ENCODE data around the gene FAM53B. TPM values are rescaled to one million over a fixed set of nuclear protein-coding genes. Genes with fewer than 3 reads are reported as not detected.
A peak's percentile ranks its signal among the peaks of the same experiment; 100 is the strongest.

FAM53B gene
- polyA plus RNA-seq, 6 donors from 2014 or later: 19.6 to 141 (median 31.5) TPM

DNA sequence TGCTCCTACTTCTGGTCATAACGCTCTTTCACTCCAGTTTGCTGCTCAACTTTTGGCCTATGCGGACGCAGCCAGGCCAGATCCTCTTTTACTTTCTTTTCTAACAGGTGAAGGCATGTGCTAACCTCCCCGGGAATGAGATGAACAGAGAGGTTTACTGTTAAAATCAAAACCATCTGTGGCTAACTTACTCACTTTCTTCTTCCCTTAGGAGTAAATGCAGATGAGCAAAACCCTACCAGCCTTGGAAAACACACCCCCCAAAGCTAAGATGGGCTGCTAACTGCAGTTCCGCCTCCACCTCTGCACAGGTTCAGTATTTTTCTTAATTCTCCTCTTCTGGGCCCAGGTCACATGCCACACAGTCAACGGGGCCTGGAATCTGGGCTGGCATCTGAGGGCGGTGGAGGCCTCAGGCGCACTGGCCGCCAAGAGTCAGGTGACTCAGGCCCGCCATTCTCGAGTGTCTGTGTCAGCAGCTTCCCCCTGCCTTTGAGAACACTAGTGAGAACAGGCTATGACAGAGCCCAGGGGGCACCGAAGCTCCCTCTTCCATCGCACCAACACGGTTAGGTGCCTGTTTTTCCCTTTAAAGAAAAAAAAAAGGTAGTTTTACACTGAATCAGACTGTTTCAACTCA is 11.1 kb downstream of the FAM53B start:
- Mint-ChIP-seq H3K4me1 (peaks cover 86 to 98% (median 97%) of the 10 kb centered on the region in 3 donors), H3K9me3 (no peaks in the 10 kb centered on the region), H3K4me3 (peak overlapping the region; percentile 58 to 97 (median 83)), H3K36me3 (peaks cover 13 to 34% of the 10 kb centered on the region in 2 donors), H3K27ac (peak overlapping the region; percentile 94 to 99 (median 98)), H3K27me3 (no peaks in the 10 kb centered on the region)
- DNase-seq (no peak), ATAC-seq (ENCODE audit: low read depth in 2 of 2) (peak in 1 of 2 donors; percentile 10)

DNA sequence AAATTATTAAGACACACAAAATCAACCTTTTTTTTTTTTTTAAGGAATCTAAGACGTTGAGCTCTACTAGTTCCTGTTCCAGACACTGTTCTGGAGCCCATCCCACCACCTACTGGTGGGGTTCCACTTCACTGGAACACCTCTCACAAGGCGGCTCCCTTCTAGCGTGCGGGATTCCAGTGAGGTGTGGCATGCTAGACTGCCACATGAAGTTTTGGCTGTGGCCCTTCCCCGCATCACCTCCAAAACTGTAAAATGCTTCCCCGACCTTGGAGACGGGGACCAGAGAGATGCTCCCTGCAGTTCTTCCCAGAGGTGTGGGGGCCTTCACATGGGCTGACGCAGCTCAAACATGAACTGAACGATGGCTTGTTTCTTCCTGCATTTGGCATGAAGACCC is 12.6 kb downstream of the FAM53B start:
- no peak for DNase-seq
- Mint-ChIP-seq H3K4me3 (peak overlapping the region in 5 of 8 donors; percentile 29 to 80 (median 43)), H3K27me3 (no peaks in the 10 kb centered on the region), H3K4me1 (peaks cover 80 to 98% (median 91%) of the 10 kb centered on the region in 3 donors), H3K36me3 (peaks cover 13 to 34% of the 10 kb centered on the region in 2 donors), H3K27ac (peak overlapping the region in 5 of 6 donors; percentile 90 to 99 (median 91)), H3K9me3 (no peaks in the 10 kb centered on the region)
- ATAC-seq (ENCODE audit: low read depth in 2 of 2): no peak

GRCh38 chr10:124730790-124731189 is 13.4 kb downstream of the FAM53B start:
- Mint-ChIP-seq H3K4me1 (peaks cover 77 to 99% (median 85%) of the 10 kb centered on the region in 3 donors), H3K36me3 (peaks cover 13 to 34% of the 10 kb centered on the region in 2 donors), H3K27ac (peak overlapping the region; percentile 64 to 98 (median 96)), H3K27me3 (no peaks in the 10 kb centered on the region), H3K4me3 (peak overlapping the region in 4 of 8 donors; percentile 24 to 82 (median 50)), H3K9me3 (no peaks in the 10 kb centered on the region)
- DNase-seq (no peak), ATAC-seq (ENCODE audit: low read depth in 2 of 2) (no peak)

GRCh38 chr10:124728830-124729661 is 15.1 kb downstream of the FAM53B start:
- H3K36me3 Mint-ChIP-seq: peaks cover 11 to 32% of the 10 kb centered on the region in 2 donors
- H3K4me1 Mint-ChIP-seq: peaks cover 73 to 99% (median 84%) of the 10 kb centered on the region in 3 donors
- H3K4me3 Mint-ChIP-seq: peak overlapping the region; percentile 64 to 90 (median 81)
- peak overlapping the region; percentile 96 to 98 (median 97) for H3K27ac Mint-ChIP-seq
- H3K27me3 Mint-ChIP-seq: no peaks in the 10 kb centered on the region
- no peaks in the 10 kb centered on the region for H3K9me3 Mint-ChIP-seq
- ATAC-seq (ENCODE audit: low read depth in 2 of 2) (no peak), DNase-seq (no peak)

GRCh38 chr10:124728071-124728829 is 15.9 kb downstream of the FAM53B start:
- peak overlapping the region; percentile 96 to 98 (median 97) for H3K27ac Mint-ChIP-seq
- peaks cover 6 to 28% of the 10 kb centered on the region in 2 donors for H3K36me3 Mint-ChIP-seq
- DNase-seq (peak; percentile 68), ATAC-seq (ENCODE audit: low read depth in 2 of 2) (peak; percentile 85 to 88)
- no peaks in the 10 kb centered on the region for H3K9me3 Mint-ChIP-seq
- peak overlapping the region; percentile 64 to 90 (median 81) for H3K4me3 Mint-ChIP-seq
- H3K4me1 Mint-ChIP-seq: peaks cover 74 to 99% (median 84%) of the 10 kb centered on the region in 3 donors
- no peaks in the 10 kb centered on the region for H3K27me3 Mint-ChIP-seq

DNA sequence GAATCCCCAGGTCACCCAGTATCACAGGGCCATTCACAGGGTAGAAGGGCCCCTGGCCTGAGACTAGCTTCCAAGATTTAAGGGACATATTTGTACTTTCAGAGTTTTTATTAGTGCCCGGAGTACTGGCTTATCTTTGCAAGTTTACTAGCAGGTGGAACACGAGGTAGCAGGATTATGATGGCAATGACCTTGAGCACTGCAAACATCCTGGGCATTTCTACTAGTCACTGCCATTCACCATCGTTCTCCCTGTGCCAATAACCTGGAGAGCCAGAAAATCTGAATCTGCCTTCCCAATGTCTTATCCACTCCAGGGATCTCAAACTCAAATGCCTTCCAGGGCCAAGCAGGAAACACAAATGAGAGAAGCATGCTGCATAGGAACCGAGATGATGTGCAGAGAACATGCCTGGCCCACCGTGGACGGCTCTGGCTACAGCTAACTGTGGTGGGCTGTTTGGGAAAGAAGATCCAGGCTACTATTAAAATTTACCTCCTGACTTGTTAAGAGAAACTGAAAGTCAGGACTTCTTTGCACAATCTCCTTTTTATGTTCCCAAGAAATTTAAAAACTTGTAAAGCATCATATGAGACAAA is 16.7 kb downstream of the FAM53B start:
- no peak for DNase-seq
- Mint-ChIP-seq H3K36me3 (peaks cover 0 to 26% of the 10 kb centered on the region in 2 donors), H3K27me3 (no peaks in the 10 kb centered on the region), H3K4me1 (peaks cover 75 to 99% (median 84%) of the 10 kb centered on the region in 3 donors), H3K4me3 (peak overlapping the region; percentile 23 to 90 (median 81)), H3K9me3 (no peaks in the 10 kb centered on the region), H3K27ac (peak overlapping the region; percentile 96 to 98 (median 97))
- ATAC-seq (ENCODE audit: low read depth in 2 of 2): no peak

DNA sequence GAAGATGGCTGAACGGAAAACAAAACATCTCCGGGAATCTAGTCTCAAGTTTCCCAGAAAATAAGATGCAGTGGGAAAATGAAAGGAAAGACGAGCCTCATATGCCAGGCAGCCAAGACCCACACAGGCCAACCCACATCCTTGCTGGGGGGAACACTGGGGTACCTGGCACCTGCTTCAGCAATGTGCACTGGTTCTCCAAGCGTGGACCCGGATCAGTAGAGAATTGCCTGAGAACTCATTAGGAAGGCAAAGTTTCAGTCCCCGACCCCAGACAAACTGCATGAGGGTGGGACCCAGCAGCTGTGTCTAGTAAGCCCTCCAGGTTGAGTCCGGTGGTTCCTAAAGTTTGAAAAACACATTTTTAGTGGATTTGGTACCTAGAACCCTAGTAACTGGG is 18.4 kb downstream of the FAM53B start:
- peak overlapping the region; percentile 67 to 99 (median 90) for H3K27ac Mint-ChIP-seq
- DNase-seq: no peak
- H3K4me1 Mint-ChIP-seq: peaks cover 76 to 99% (median 85%) of the 10 kb centered on the region in 3 donors
- no peaks in the 10 kb centered on the region for H3K27me3 Mint-ChIP-seq
- peaks cover 0 to 1% (median 0%) of the 10 kb centered on the region in 7 donors for H3K9me3 Mint-ChIP-seq
- no peak for ATAC-seq (ENCODE audit: low read depth in 2 of 2)
- H3K36me3 Mint-ChIP-seq: peaks cover 0 to 19% of the 10 kb centered on the region in 2 donors
- H3K4me3 Mint-ChIP-seq: peak overlapping the region in 5 of 8 donors; percentile 29 to 72 (median 47)

DNA sequence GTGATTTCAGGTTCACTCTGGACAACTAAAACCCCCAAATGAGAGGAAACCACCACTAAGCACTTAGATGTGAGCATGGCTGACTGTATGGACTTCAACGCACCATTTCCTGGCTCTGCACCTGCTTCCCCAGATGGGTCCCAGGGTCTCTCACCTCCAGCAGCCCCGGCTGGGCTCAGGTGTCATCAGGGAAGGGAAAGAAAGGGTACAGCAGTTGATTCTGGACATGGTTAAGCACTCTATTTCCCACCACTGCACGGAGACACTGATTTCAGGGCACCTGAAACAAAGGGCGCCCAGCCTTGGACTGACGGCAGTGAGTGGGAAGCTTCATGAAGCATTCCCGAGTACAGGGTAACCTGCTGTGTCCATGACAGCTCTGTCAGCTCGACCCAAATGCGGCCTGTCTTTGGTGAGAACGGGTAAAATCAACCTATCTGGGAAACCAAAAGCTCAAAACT is 19.0 kb downstream of the FAM53B start:
- Mint-ChIP-seq H3K9me3 (peaks cover 0 to 1% (median 0%) of the 10 kb centered on the region in 7 donors), H3K27me3 (no peaks in the 10 kb centered on the region), H3K4me1 (peaks cover 76 to 99% (median 86%) of the 10 kb centered on the region in 3 donors), H3K27ac (peak overlapping the region; percentile 85 to 99 (median 95)), H3K4me3 (peak overlapping the region in 5 of 8 donors; percentile 53 to 83 (median 72)), H3K36me3 (peaks cover 0 to 19% of the 10 kb centered on the region in 2 donors)
- DNase-seq: no peak
- ATAC-seq (ENCODE audit: low read depth in 2 of 2): no peak

DNA sequence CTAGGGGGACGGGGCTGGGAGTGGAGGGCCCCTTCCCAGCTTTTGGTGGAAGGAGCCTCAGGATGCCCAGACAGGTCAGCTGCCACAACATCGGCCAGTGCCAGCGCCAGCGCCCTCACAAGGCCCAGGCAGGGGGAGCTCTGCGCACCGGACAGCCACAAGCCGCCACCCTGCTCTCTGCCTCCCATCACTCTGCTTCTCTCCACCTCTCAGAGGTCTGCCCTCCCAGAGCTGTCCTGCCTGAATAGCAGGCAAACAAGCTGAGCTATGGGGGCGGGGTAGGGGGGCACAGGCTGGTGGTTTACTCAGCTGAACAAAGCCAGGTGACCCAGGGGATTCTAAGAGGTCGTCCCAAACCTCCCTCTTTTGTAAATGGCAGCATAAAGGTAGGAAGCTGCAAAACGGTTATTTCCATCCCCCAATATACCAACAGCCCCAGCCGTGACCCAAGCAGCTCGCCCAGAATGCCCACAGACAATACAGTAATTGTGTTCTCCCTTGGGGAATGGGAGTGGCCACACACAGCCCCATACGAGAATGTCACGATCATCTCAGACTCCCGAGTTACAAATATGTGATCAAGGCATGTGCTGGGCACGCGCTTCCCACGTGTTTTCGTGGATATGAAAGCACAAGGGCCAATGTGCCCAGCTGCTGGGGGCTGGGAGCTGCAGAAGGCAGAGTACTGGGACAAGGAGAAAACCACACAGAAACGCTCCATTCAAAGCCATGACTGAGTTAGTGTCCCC is 19.7 kb downstream of the FAM53B start:
- Mint-ChIP-seq H3K4me1 (peaks cover 71 to 99% (median 83%) of the 10 kb centered on the region in 3 donors), H3K4me3 (peak overlapping the region in 7 of 8 donors; percentile 47 to 86 (median 69)), H3K36me3 (peaks cover 0 to 19% of the 10 kb centered on the region in 2 donors), H3K27ac (peak overlapping the region; percentile 92 to 99 (median 98)), H3K9me3 (peaks cover 0 to 1% (median 0%) of the 10 kb centered on the region in 7 donors), H3K27me3 (no peaks in the 10 kb centered on the region)
- DNase-seq (no peak), ATAC-seq (ENCODE audit: low read depth in 2 of 2) (no peak)

- no peaks in the 10 kb centered on the region for H3K27me3 Mint-ChIP-seq
- H3K36me3 Mint-ChIP-seq: peaks cover 0 to 13% of the 10 kb centered on the region in 2 donors
- H3K9me3 Mint-ChIP-seq: peaks cover 0 to 1% (median 0%) of the 10 kb centered on the region in 7 donors
- H3K4me3 Mint-ChIP-seq: peak overlapping the region; percentile 16 to 89 (median 67)
- no peak for DNase-seq
- H3K4me1 Mint-ChIP-seq: peaks cover 71 to 99% (median 83%) of the 10 kb centered on the region in 3 donors
- no peak for ATAC-seq (ENCODE audit: low read depth in 2 of 2)
- H3K27ac Mint-ChIP-seq: peak overlapping the region; percentile 95 to 99 (median 98)
These were observed 20.4 kb downstream of the FAM53B start for GRCh38 chr10:124723826-124724225.

GRCh38 chr10:124722798-124723783 is 21.1 kb downstream of the FAM53B start:
- DNase-seq: peak; percentile 58
- peak; percentile 8 to 27 for ATAC-seq (ENCODE audit: low read depth in 2 of 2)
- Mint-ChIP-seq H3K9me3 (peaks cover 0 to 1% (median 0%) of the 10 kb centered on the region in 7 donors), H3K4me1 (peaks cover 68 to 99% (median 83%) of the 10 kb centered on the region in 3 donors), H3K36me3 (peaks cover 0 to 7% of the 10 kb centered on the region in 2 donors), H3K27ac (peak overlapping the region; percentile 95 to 99 (median 98)), H3K27me3 (no peaks in the 10 kb centered on the region), H3K4me3 (peak overlapping the region; percentile 28 to 89 (median 74))

Data from naive B cell (primary cell).